ENCODE data around the gene ADGRB3.

Gene ADGRB3

GRCh38 chr6:69059413-69059812 is 424.3 kb downstream of the ADGRB3 start:
- no peaks in the 10 kb centered on the region for H4K20me1 ChIP-seq (ENCODE audit: insufficient read depth, low read length)
- H3K4me1 ChIP-seq (ENCODE audit: insufficient read depth, low read length, severe bottlenecking): no peaks in the 10 kb centered on the region
- no peak overlapping the region for H3K27ac ChIP-seq (ENCODE audit: low read depth, low read length, poor library complexity, severe bottlenecking)
- no peaks in the 10 kb centered on the region for H3K36me3 ChIP-seq (ENCODE audit: insufficient read depth, low read length)
- no peak overlapping the region for H2AFZ ChIP-seq (ENCODE audit: low read length)
- no peaks in the 10 kb centered on the region for H3K79me2 ChIP-seq (ENCODE audit: insufficient read depth, low read length)
- no peaks in the 10 kb centered on the region for H3F3A ChIP-seq (ENCODE audit: insufficient read depth, low read length)
- no peaks in the 10 kb centered on the region for H3K27me3 ChIP-seq (ENCODE audit: insufficient read depth, low read length)
- H3K9me3 ChIP-seq (ENCODE audit: low read length): no peaks in the 10 kb centered on the region
- TF ChIP-seq EZH2 (IDR thresholded peaks at IDR 0.05; ENCODE audit: borderline replicate concordance, low read length): no peak
- TF ChIP-seq CTCF (IDR thresholded peaks at IDR 0.05; ENCODE audit: low read length): no peak
- H3K4me3 ChIP-seq (ENCODE audit: low read depth, low read length, poor library complexity, severe bottlenecking): no peak overlapping the region
- no peaks in the 10 kb centered on the region for H3K9me2 ChIP-seq (ENCODE audit: low read depth, low read length)
- no peak overlapping the region for H3K9ac ChIP-seq (ENCODE audit: low read length)
- H3K4me2 ChIP-seq (ENCODE audit: low read length): no peak overlapping the region

GRCh38 chr6:69061066-69061465 is 426.0 kb downstream of the ADGRB3 start:
- Histone ChIP-seq H3K4me1 (ENCODE audit: insufficient read depth, low read length, severe bottlenecking) (no peaks in the 10 kb centered on the region), H3K9me3 (ENCODE audit: low read length) (no peaks in the 10 kb centered on the region), H3K9me2 (ENCODE audit: low read depth, low read length) (no peaks in the 10 kb centered on the region), H3F3A (ENCODE audit: insufficient read depth, low read length) (no peaks in the 10 kb centered on the region), H3K4me2 (ENCODE audit: low read length) (no peak overlapping the region), H3K36me3 (ENCODE audit: insufficient read depth, low read length) (no peaks in the 10 kb centered on the region), H4K20me1 (ENCODE audit: insufficient read depth, low read length) (no peaks in the 10 kb centered on the region), H3K4me3 (ENCODE audit: low read depth, low read length, poor library complexity, severe bottlenecking) (no peak overlapping the region), H3K79me2 (ENCODE audit: insufficient read depth, low read length) (no peaks in the 10 kb centered on the region), H2AFZ (ENCODE audit: low read length) (no peak overlapping the region), H3K27me3 (ENCODE audit: insufficient read depth, low read length) (no peaks in the 10 kb centered on the region), H3K9ac (ENCODE audit: low read length) (no peak overlapping the region), H3K27ac (ENCODE audit: low read depth, low read length, poor library complexity, severe bottlenecking) (no peak overlapping the region)
- TF ChIP-seq EZH2 (IDR thresholded peaks at IDR 0.05; ENCODE audit: borderline replicate concordance, low read length): no peak

GRCh38 chr6:69063401-69063800 is 428.3 kb downstream of the ADGRB3 start:
- no peak overlapping the region for H2AFZ ChIP-seq (ENCODE audit: low read length)
- H3K9me3 ChIP-seq (ENCODE audit: low read length): no peaks in the 10 kb centered on the region
- no peaks in the 10 kb centered on the region for H3K79me2 ChIP-seq (ENCODE audit: insufficient read depth, low read length)
- no peaks in the 10 kb centered on the region for H4K20me1 ChIP-seq (ENCODE audit: insufficient read depth, low read length)
- no peak for TF ChIP-seq EZH2 (IDR thresholded peaks at IDR 0.05; ENCODE audit: borderline replicate concordance, low read length)
- TF ChIP-seq CTCF (IDR thresholded peaks at IDR 0.05; ENCODE audit: low read length): no peak
- no peaks in the 10 kb centered on the region for H3K9me2 ChIP-seq (ENCODE audit: low read depth, low read length)
- H3F3A ChIP-seq (ENCODE audit: insufficient read depth, low read length): no peaks in the 10 kb centered on the region
- H3K9ac ChIP-seq (ENCODE audit: low read length): no peak overlapping the region
- no peak overlapping the region for H3K4me2 ChIP-seq (ENCODE audit: low read length)
- H3K36me3 ChIP-seq (ENCODE audit: insufficient read depth, low read length): no peaks in the 10 kb centered on the region
- no peaks in the 10 kb centered on the region for H3K27me3 ChIP-seq (ENCODE audit: insufficient read depth, low read length)
- no peak overlapping the region for H3K4me3 ChIP-seq (ENCODE audit: low read depth, low read length, poor library complexity, severe bottlenecking)
- no peaks in the 10 kb centered on the region for H3K4me1 ChIP-seq (ENCODE audit: insufficient read depth, low read length, severe bottlenecking)
- H3K27ac ChIP-seq (ENCODE audit: low read depth, low read length, poor library complexity, severe bottlenecking): no peak overlapping the region

- no peaks in the 10 kb centered on the region for H4K20me1 ChIP-seq (ENCODE audit: insufficient read depth, low read length)
- no peak overlapping the region for H3K27ac ChIP-seq (ENCODE audit: low read depth, low read length, poor library complexity, severe bottlenecking)
- TF ChIP-seq EZH2 (IDR thresholded peaks at IDR 0.05; ENCODE audit: borderline replicate concordance, low read length): no peak
- TF ChIP-seq CTCF (IDR thresholded peaks at IDR 0.05; ENCODE audit: low read length): no peak
- H2AFZ ChIP-seq (ENCODE audit: low read length): no peak overlapping the region
- no peaks in the 10 kb centered on the region for H3K9me2 ChIP-seq (ENCODE audit: low read depth, low read length)
- no peaks in the 10 kb centered on the region for H3K79me2 ChIP-seq (ENCODE audit: insufficient read depth, low read length)
- no peak overlapping the region for H3K9ac ChIP-seq (ENCODE audit: low read length)
- H3K4me1 ChIP-seq (ENCODE audit: insufficient read depth, low read length, severe bottlenecking): no peaks in the 10 kb centered on the region
- H3K4me3 ChIP-seq (ENCODE audit: low read depth, low read length, poor library complexity, severe bottlenecking): no peak overlapping the region
- H3K27me3 ChIP-seq (ENCODE audit: insufficient read depth, low read length): no peaks in the 10 kb centered on the region
- H3K4me2 ChIP-seq (ENCODE audit: low read length): no peak overlapping the region
- H3K9me3 ChIP-seq (ENCODE audit: low read length): no peaks in the 10 kb centered on the region
- H3F3A ChIP-seq (ENCODE audit: insufficient read depth, low read length): no peaks in the 10 kb centered on the region
- no peaks in the 10 kb centered on the region for H3K36me3 ChIP-seq (ENCODE audit: insufficient read depth, low read length)
Measured at GRCh38 chr6:69064226-69064625, 429.1 kb downstream of the ADGRB3 start.
